HUES48 (cell line): Measurements from ENCODE around the gene SLC26A11.

Experiments used
- H3K27ac ChIP-seq: one replicate; pipeline ENCODE4 v1.7.0; 2013; ENCODE audit warnings: low read depth, low read length, inconsistent platforms
- H3K27me3 ChIP-seq: 2 replicates; pipeline ENCODE4 v1.6.1; 2013; ENCODE audit warnings: mild to moderate bottlenecking, low read length; ENCODE audit not compliant: control insufficient read depth, insufficient read depth
- H3K36me3 ChIP-seq: 2 replicates; pipeline ENCODE4 v1.6.1; 2013; ENCODE audit warnings: low read length; ENCODE audit not compliant: control insufficient read depth, insufficient read depth
- H3K4me1 ChIP-seq: 2 replicates; pipeline ENCODE4 v1.6.1; 2013; ENCODE audit warnings: mild to moderate bottlenecking, low read length; ENCODE audit not compliant: control insufficient read depth, insufficient read depth
- H3K4me3 ChIP-seq: 2 replicates; pipeline ENCODE4 v1.5.1; 2013; ENCODE audit warnings: mild to moderate bottlenecking, low read depth, low read length
- H3K9ac ChIP-seq: 2 replicates; pipeline ENCODE4 v1.6.1; 2013; ENCODE audit warnings: mild to moderate bottlenecking, low read depth, low read length, moderate library complexity
- H3K9me3 ChIP-seq: 2 replicates; pipeline ENCODE4 v1.6.1; 2013; ENCODE audit warnings: low read length; ENCODE audit not compliant: control insufficient read depth, insufficient read depth

SLC26A11 gene

GRCh38 chr17:80220054-80220735 lies at the start of gene SLC26A11, which contains the start of gene SGSH:
TSS of gene SLC26A11 (plus strand) at chr17:80220427. CDS start at chr17:80221561, 1,134 bp downstream.
TSS of gene SGSH (minus strand) at chr17:80220333. CDS start at chr17:80220313, 20 bp downstream.
- Histone ChIP-seq H3K9ac (peak within 1 kb of the TSS; percentile 72; the same call in 1 of the 2 replicates), H3K27me3 (no peaks in the 10 kb centered on the region), H3K9me3 (no peaks in the 10 kb centered on the region), H3K4me1 (peaks cover 7% of the 10 kb centered on the region; the same call in 1 of the 2 replicates), H3K4me3 (peak within 1 kb of the TSS; percentile 96), H3K27ac (no peak within 1 kb of the TSS), H3K36me3 (peaks cover 24% of the 10 kb centered on the region)

- Histone ChIP-seq H3K9me3 (no peaks in the 10 kb centered on the region), H3K9ac (no peak overlapping the region), H3K4me3 (no peak overlapping the region), H3K36me3 (no peaks in the 10 kb centered on the region), H3K27me3 (no peaks in the 10 kb centered on the region), H3K27ac (no peak overlapping the region), H3K4me1 (0 out of 2 replicates have a peak, but pooled peaks cover 3% of the 10 kb centered on the region)
These were observed 48.5 kb upstream of the SLC26A11 start for GRCh38 chr17:80171681-80172080.

- Histone ChIP-seq H3K9me3 (no peaks in the 10 kb centered on the region), H3K27ac (no peak overlapping the region), H3K4me3 (no peak overlapping the region), H3K36me3 (no peaks in the 10 kb centered on the region), H3K9ac (no peak overlapping the region), H3K4me1 (0 out of 2 replicates have a peak, but pooled peaks cover 3% of the 10 kb centered on the region), H3K27me3 (no peaks in the 10 kb centered on the region)
These were observed 47.1 kb upstream of the SLC26A11 start for GRCh38 chr17:80173126-80173525.

DNA sequence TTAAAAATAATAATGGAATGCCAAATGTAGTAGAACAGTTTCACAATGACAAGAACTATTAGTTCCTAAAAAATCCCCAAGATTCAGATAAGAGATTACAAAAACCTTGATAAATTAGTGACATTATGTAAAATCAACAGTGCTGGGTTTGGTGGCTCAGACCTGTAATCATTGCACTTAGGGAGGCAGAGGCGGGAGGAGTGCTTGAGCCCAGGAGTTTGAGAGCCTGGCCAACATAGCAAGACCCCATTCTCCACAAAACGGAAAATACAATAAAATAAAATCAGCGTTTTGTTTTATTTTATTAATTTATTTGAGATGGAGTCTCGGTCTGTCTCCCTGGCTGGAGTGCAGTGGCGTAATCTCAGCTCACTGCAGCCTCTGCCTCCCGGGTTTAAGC lies 46.3 kb upstream of the SLC26A11 start:
- Histone ChIP-seq H3K4me3 (no peak overlapping the region), H3K4me1 (0 out of 2 replicates have a peak, but pooled peaks cover 3% of the 10 kb centered on the region), H3K9ac (no peak overlapping the region), H3K27ac (no peak overlapping the region), H3K36me3 (no peaks in the 10 kb centered on the region), H3K9me3 (no peaks in the 10 kb centered on the region), H3K27me3 (no peaks in the 10 kb centered on the region)

- Histone ChIP-seq H3K27ac (no peak overlapping the region), H3K4me1 (0 out of 2 replicates have a peak, but pooled peaks cover 3% of the 10 kb centered on the region), H3K36me3 (no peaks in the 10 kb centered on the region), H3K9ac (no peak overlapping the region), H3K4me3 (no peak overlapping the region), H3K9me3 (no peaks in the 10 kb centered on the region), H3K27me3 (no peaks in the 10 kb centered on the region)
These were observed 43.5 kb upstream of the SLC26A11 start for GRCh38 chr17:80176757-80177156.

- Histone ChIP-seq H3K27ac (no peak overlapping the region), H3K4me3 (no peak overlapping the region), H3K9ac (no peak overlapping the region), H3K27me3 (no peaks in the 10 kb centered on the region), H3K36me3 (no peaks in the 10 kb centered on the region), H3K9me3 (no peaks in the 10 kb centered on the region), H3K4me1 (0 out of 2 replicates have a peak, but pooled peaks cover 3% of the 10 kb centered on the region)
These were observed 42.1 kb upstream of the SLC26A11 start for GRCh38 chr17:80177986-80178595.

- Histone ChIP-seq H3K27ac (no peak overlapping the region), H3K36me3 (no peaks in the 10 kb centered on the region), H3K9me3 (no peaks in the 10 kb centered on the region), H3K9ac (no peak overlapping the region), H3K4me1 (0 out of 2 replicates have a peak, but pooled peaks cover 3% of the 10 kb centered on the region), H3K27me3 (no peaks in the 10 kb centered on the region), H3K4me3 (no peak overlapping the region)
These were observed 40.0 kb upstream of the SLC26A11 start for GRCh38 chr17:80180192-80180591.

DNA sequence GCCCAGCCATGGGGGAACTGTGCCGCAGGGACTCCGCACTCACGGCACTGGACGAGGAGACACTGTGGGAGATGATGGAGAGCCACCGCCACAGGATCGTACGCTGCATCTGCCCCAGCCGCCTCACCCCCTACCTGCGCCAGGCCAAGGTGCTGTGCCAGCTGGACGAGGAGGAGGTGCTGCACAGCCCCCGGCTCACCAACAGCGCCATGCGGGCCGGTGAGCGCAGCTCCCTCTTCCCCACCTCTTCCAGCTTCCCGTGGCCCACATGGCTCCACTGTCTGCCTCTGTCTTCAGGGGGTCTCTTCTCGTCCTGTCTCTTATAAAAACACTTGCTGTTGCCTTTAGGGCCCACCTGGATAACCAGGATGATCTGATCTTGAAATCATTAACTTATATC lies 38.8 kb upstream of the SLC26A11 start:
- Histone ChIP-seq H3K9me3 (no peaks in the 10 kb centered on the region), H3K4me1 (no peaks in the 10 kb centered on the region), H3K9ac (no peak overlapping the region), H3K4me3 (no peak overlapping the region), H3K27ac (no peak overlapping the region), H3K36me3 (no peaks in the 10 kb centered on the region), H3K27me3 (no peaks in the 10 kb centered on the region)

GRCh38 chr17:80182118-80182844 lies 37.9 kb upstream of the SLC26A11 start:
- Histone ChIP-seq H3K27me3 (no peaks in the 10 kb centered on the region), H3K9ac (no peak overlapping the region), H3K36me3 (no peaks in the 10 kb centered on the region), H3K9me3 (no peaks in the 10 kb centered on the region), H3K27ac (no peak overlapping the region), H3K4me1 (no peaks in the 10 kb centered on the region), H3K4me3 (no peak overlapping the region)

DNA sequence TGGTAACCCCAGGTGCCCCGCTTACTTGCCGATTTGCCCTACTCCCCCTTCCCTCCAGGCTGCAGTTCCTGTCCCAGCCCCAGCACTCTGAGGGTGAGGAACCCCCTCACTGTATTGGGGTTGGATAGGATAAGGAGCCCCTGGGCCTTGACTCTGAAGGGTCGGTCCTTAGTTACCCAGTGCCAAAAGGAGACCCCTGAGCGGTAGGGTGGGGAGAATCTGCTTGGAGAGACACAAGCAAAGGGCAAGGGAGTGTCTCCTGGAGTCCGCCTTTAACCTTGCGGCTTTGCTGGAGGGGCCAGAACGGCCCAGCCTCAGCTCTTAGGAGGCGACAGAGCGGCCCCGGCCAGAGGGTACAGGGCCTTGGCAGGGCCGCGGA lies 37.4 kb upstream of the SLC26A11 start:
- Histone ChIP-seq H3K4me3 (no peak overlapping the region), H3K9me3 (no peaks in the 10 kb centered on the region), H3K27me3 (no peaks in the 10 kb centered on the region), H3K4me1 (no peaks in the 10 kb centered on the region), H3K27ac (no peak overlapping the region), H3K36me3 (no peaks in the 10 kb centered on the region), H3K9ac (no peak overlapping the region)
